Adrenal gland (tissue), 12 donors: ENCODE results near the gene SERAC1. TPM values are rescaled to one million over a fixed set of nuclear protein-coding genes. Genes with fewer than 3 reads are reported as not detected.

ENCODE experiments used
- DNase-seq, 7 donors: peaks; one replicate each; pipeline ENCODE4 v3.0.0-alpha.2; 2019 to 2020
- H3K27ac ChIP-seq, 5 donors: fragments of 200-600 bp; sonication (generic) in 4 of 5; 1 replicate in 3 of 5; 2 replicates in 2 of 5; pipeline versions ENCODE4 v1.5.1 to v1.8.0; 2016 to 2020; ENCODE audit warnings: mild to moderate bottlenecking in 1 of 5
- H3K27me3 ChIP-seq: fragments of 200-600 bp; 2 replicates; pipeline ENCODE4 v1.8.0; 2021
- H3K36me3 ChIP-seq, 2 donors: fragments of 200-600 bp; replicated peaks in 1 of 2; 1 replicate in 1 of 2; 2 replicates in 1 of 2; pipeline versions ENCODE4 v1.5.1 to v1.8.0; 2018 to 2022
- H3K4me1 ChIP-seq, 2 donors: fragments of 200-600 bp; replicated peaks in 1 of 2; 1 replicate in 1 of 2; 2 replicates in 1 of 2; pipeline versions ENCODE4 v1.5.1 to v1.8.0; 2018 to 2021
- H3K4me3 ChIP-seq, 4 donors: fragments of 200-600 bp; sonication (generic) in 3 of 4; one replicate each; pipeline ENCODE4 v1.5.1; 2016 to 2018
- H3K9me3 ChIP-seq, 3 donors: fragments of 200-600 bp; sonication (generic) in 1 of 3; replicated peaks in 1 of 3; 1 replicate in 2 of 3; 2 replicates in 1 of 3; pipeline versions ENCODE4 v1.5.1 to v1.8.0; 2016 to 2021
- POLR2A ChIP-seq, 2 donors: fragments of 450-650 bp; IDR thresholded peaks; one replicate each; pipeline ENCODE4 v1.6.1; 2017; ENCODE audit warnings: antibody characterized with exemption in 2 of 2, mild to moderate bottlenecking in 2 of 2, moderate library complexity in 1 of 2
- WGBS, 4 donors: extraction: QIAGEN DNeasy Blood & Tissue Kit in 2 of 4; methylation state at CpG; one replicate each; pipeline versions ENCODE4 v1.1.5 to v1.1.7; 2013 to 2017; 5-methylcytosine and 5-hydroxymethylcytosine counted together
- intact Hi-C, 2 donors: fragments of 100-400 bp; cut with DNase I; formaldehyde crosslinking; loops; one replicate each; pipeline versions ENCODE4 v1.14.1 to v1.15.0; 2022 to 2023
- polyA plus RNA-seq, 3 donors: library from polyadenylated mRNA; stranded (reverse); fragments of 200-250 nt in 2 of 3; fragments of 350-450 nt in 1 of 3; fragmentation: Illumina TruSeq in 1 of 3; extraction: RNeasy Lipid Tissue Mini Kit (QIAGEN cat#74804) in 1 of 3; gene quantifications; one replicate each; pipeline ENCODE4 v1.2.3, GENCODE V29; 2013 to 2014
- total RNA-seq, 9 donors: library from RNA; depleted of rRNA in 4 of 9; stranded (reverse); fragments of >200 nt in 4 of 9; fragments of 120-200 nt in 1 of 9; fragmentation: NEBNext Ultra II Directional in 1 of 9; extraction: Animal tissue kit (Norgen Biotek cat#: 25700) in 1 of 9; gene quantifications; one replicate each; pipeline versions ENCODE4 v1.1.0 to v1.2.4, GENCODE V29; 2013 to 2023
- TF ChIP-seq, protein P1 (sequence below), 6 experiments: fragments of 450-650 bp in 4 of 6; fragments of 200-600 bp in 2 of 6; sonication (generic) in 1 of 6; IDR thresholded peaks; 1 replicate in 5 of 6; 2 replicates in 1 of 6; pipeline versions ENCODE4 v1.5.1 to v1.8.0; 2016 to 2021; ENCODE audit warnings: antibody characterized with exemption in 6 of 6, mild to moderate bottlenecking in 2 of 6, moderate library complexity in 1 of 6
- donor health status: healthy with polysubstance abuse.
- donor health status: Bipolar disorder and iron deficiency.
- donor health status: DM: yes; HTN: yes; CAD: no.
- donor health status: DM: no; HTN: no; CAD: no.
- donor health status: DM: no; HTN: no; CAD: no.
- donor health status: DM: yes; HTN: yes; CAD: no.

Gene SERAC1
- total and polyA plus RNA-seq, 12 donors = 5.0 to 20.0 (median 17.1) TPM

DNA sequence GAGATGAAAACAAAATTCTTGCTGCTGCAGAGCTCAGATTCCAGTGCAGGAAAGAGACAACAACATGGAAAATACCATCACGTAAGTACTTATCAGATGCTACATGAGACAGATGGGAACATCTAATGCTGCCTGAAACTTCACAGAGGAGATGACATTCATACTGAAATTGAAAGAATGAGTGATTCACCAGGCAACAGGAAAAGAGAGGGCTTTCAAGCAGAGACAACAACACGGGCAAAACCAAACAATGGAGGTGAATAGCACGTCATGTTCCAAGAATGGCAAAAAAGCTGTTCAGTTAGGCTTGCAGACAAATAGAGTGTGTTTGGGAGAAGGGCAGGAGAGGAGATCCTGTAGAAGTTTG lies 39.3 kb upstream of the SERAC1 start:
- intact Hi-C loops = no loop called here
- H3K9me3 ChIP-seq = no peaks in the 10 kb centered on the region
- no peak overlapping the region for H3K27ac ChIP-seq
- DNase-seq = no peak
- WGBS, 4 donors = 56 to 78% (median 75%) methylated on average over 3 of the region's 3 CpGs
- H3K36me3 ChIP-seq = no peaks in the 10 kb centered on the region
- no peak overlapping the region for H3K4me3 ChIP-seq
- H3K4me1 ChIP-seq = no peaks in the 10 kb centered on the region
- no peaks in the 10 kb centered on the region for H3K27me3 ChIP-seq
- no peak for TF ChIP-seq POLR2A (IDR thresholded peaks at IDR 0.05)
- TF ChIP-seq, protein P1, sequence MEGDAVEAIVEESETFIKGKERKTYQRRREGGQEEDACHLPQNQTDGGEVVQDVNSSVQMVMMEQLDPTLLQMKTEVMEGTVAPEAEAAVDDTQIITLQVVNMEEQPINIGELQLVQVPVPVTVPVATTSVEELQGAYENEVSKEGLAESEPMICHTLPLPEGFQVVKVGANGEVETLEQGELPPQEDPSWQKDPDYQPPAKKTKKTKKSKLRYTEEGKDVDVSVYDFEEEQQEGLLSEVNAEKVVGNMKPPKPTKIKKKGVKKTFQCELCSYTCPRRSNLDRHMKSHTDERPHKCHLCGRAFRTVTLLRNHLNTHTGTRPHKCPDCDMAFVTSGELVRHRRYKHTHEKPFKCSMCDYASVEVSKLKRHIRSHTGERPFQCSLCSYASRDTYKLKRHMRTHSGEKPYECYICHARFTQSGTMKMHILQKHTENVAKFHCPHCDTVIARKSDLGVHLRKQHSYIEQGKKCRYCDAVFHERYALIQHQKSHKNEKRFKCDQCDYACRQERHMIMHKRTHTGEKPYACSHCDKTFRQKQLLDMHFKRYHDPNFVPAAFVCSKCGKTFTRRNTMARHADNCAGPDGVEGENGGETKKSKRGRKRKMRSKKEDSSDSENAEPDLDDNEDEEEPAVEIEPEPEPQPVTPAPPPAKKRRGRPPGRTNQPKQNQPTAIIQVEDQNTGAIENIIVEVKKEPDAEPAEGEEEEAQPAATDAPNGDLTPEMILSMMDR (IDR thresholded peaks at IDR 0.05) = no peak

DNA sequence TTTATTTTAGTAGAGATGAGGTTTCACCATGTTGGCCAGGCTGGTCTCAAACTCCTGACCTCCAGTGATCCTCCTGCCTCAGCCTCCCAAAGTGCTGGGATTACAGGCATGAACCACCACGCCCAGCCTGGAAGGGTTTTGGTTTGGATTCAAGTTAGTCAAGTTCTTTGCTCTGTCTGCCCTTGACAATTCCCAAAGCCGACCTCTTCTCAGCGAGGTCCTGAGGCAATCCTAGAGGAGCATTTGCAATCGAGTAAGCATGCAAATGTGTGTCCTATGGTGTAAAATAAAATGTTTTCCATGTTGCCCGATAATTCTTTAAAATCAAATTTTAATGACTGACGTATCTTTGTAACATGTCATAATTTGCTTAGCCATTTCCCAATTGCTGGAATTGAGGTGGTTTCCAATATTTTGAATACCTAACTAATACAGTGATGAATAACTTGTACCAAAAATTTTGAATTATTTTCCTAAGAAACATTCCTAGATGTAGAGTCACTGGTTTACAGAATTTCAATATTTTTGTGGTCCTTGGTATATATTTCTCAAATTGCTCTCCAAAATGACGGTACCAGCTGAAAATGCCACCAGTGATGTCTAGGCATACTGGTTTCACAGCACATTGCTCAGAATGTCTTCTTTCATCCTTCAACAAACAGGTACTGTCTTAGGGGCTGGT lies 38.8 kb upstream of the SERAC1 start:
- no peak for DNase-seq
- no peaks in the 10 kb centered on the region for H3K4me1 ChIP-seq
- H3K4me3 ChIP-seq = no peak overlapping the region
- H3K9me3 ChIP-seq = no peaks in the 10 kb centered on the region
- H3K36me3 ChIP-seq = no peaks in the 10 kb centered on the region
- WGBS, 4 donors = 79 to 86% (median 82%) methylated on average over 7 of the region's 7 CpGs
- no peak overlapping the region for H3K27ac ChIP-seq
- intact Hi-C loops = no loop called here
- H3K27me3 ChIP-seq = no peaks in the 10 kb centered on the region
- no peak for TF ChIP-seq POLR2A (IDR thresholded peaks at IDR 0.05)
- TF ChIP-seq, protein P1 (IDR thresholded peaks at IDR 0.05) = no peak

DNA sequence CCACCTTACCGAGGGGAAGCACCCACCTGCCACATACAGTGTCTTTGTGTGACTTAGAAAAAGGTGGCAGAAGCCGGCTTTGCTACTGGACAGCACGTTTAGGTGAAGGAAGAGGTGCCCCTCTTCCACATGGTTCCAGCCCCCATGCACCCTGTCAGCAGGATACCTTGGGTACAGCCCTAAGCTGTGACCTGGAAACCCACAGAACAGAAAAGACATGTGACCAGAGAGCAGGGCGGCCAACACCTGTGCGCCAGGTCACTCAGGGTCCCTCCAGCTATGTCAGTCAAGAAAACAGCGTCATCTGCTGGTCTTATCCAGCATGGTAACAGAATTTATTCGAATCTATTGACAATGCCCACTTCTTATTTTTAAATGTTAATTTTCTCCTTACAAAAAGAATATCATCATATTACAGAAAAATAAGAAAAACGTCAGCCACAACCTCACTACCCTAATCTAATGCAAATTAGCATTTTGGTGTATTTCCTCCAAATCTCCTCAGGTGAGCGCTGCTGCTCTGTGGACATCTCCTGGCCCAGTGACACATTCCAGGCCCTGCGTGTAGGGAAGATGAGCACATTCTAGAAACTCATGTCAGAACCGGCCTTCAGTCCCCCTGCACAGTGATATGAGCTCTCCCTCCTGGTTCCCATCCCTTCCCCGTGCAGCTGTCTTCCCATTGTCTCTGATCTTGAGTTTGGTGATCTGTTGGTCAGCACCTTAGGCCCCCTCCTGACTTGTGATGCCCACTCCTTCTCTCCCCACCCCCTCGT lies 37.3 kb upstream of the SERAC1 start:
- Histone ChIP-seq H3K27ac (no peak overlapping the region), H3K4me1 (no peaks in the 10 kb centered on the region), H3K36me3 (no peaks in the 10 kb centered on the region), H3K9me3 (no peaks in the 10 kb centered on the region), H3K27me3 (no peaks in the 10 kb centered on the region), H3K4me3 (no peak overlapping the region)
- 47 to 62% (median 59%) methylated on average over 12 to 13 of the region's 13 CpGs for WGBS, 4 donors
- intact Hi-C loops = no loop called here
- peak in 1 of 7 donors; percentile 34 for DNase-seq
- TF ChIP-seq POLR2A (IDR thresholded peaks at IDR 0.05) = no peak
- TF ChIP-seq, protein P1 (IDR thresholded peaks at IDR 0.05) = peak; percentile 27 to 62 (median 54)

DNA sequence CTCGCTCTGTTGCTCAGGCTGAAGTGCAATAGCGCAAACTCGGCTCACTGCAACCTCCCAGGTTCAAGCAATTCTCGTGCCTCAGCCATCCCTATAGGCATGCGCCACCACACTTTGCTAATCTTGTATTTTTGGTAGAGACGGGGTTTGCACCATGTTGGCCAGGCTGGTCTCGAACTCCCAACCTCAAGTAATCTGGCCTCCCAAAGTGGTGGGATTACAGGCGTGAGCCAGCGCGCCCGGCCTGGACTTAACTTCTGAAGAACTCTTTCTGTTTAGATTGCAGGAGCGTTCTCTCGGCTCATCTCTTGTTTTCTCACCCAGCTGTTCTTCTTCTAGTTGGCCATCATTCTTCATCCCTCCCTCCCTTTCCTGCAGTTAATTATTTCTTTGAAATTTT lies 30.4 kb upstream of the SERAC1 start:
- TF ChIP-seq, protein P1 (IDR thresholded peaks at IDR 0.05) = no peak
- TF ChIP-seq POLR2A (IDR thresholded peaks at IDR 0.05) = no peak
- Histone ChIP-seq H3K4me1 (no peaks in the 10 kb centered on the region), H3K27ac (no peak overlapping the region), H3K9me3 (no peaks in the 10 kb centered on the region), H3K27me3 (no peaks in the 10 kb centered on the region), H3K4me3 (no peak overlapping the region), H3K36me3 (no peaks in the 10 kb centered on the region)
- intact Hi-C loops = no loop called here
- 86 to 94% (median 91%) methylated on average over 13 of the region's 13 CpGs for WGBS, 4 donors
- DNase-seq = no peak
